Erythroblast (primary cell): ENCODE data around the gene MAPK1.
"Not testable (repeated sequence)": the region's sequence is repeated elsewhere in the genome, so short reads cannot be mapped to it uniquely, and the experiment has no call there.

Source experiments
- DNase-seq, 2 experiments: peaks; one replicate each; lab custom pipeline; 2025; lab: John Stamatoyannopoulos, UW
- GATA1 ChIP-seq: IDR thresholded peaks from 2 replicates; pipeline ENCODE4 v1.6.1; 2011; ENCODE audit warnings: low read depth, mild to moderate bottlenecking, control low read depth, low read length, moderate library complexity
- POLR2A ChIP-seq: IDR thresholded peaks from 2 replicates; pipeline ENCODE4 v1.6.1; 2011; ENCODE audit warnings: mild to moderate bottlenecking, low read length

The MAPK1 gene

DNA sequence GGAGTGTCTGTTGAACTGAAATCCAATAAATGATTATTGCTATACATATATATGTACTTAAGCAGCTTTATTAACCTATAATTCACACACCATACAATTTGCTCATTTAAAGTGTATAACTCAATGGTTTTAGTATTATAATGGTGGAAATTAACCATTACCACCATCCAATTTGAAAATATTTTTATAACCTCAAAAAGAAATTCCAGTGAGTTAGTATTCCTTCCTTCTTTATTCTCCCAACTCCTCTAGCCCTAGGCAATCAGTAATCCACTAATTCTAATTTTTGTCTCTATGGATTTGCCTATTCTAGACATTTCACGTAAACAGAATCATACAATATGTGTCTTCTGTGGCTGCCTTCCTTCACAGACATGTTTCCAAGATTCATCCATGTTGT, 64.8 kb downstream of the MAPK1 start:
- DNase-seq, result no peak
- TF ChIP-seq POLR2A (no peak), GATA1 (no peak)

DNA sequence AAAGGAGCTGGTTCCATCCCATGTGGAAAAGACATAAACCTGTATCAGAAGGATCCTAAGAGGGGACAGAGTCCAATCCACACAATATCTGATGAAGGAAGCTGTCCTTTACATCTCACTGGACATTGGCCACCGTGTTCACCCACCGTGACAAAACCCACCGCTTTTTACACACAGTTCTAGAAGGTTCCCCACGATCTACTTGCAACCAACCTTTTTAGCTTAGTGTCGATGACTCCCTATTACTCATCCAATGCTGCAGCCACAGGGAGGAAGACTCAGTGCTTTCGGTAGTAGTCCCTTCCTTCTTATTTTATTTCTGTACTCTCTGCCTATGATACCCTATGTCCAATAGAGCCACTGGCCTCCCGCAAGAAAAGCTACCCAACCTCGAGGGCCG, 65.4 kb downstream of the MAPK1 start:
- no peak for DNase-seq
- no peak for TF ChIP-seq GATA1
- no peak for TF ChIP-seq POLR2A

DNA sequence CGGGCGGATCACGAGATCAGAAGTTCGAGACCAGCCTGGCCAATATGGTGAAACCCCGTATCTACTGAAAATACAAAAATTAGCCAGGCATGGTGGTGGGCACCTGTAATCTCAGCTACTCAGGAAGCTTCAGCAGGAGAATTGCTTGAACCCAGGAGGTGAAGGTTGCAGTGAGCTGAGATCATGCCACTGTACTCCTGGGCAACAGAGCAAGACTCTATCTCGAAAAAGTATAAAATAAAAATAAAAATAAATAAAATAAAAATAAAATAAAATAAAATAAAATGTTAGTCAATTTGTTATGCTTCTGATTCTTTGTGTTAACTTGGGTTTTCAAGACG, 66.2 kb downstream of the MAPK1 start:
- DNase-seq, result not testable (repeated sequence)

DNA sequence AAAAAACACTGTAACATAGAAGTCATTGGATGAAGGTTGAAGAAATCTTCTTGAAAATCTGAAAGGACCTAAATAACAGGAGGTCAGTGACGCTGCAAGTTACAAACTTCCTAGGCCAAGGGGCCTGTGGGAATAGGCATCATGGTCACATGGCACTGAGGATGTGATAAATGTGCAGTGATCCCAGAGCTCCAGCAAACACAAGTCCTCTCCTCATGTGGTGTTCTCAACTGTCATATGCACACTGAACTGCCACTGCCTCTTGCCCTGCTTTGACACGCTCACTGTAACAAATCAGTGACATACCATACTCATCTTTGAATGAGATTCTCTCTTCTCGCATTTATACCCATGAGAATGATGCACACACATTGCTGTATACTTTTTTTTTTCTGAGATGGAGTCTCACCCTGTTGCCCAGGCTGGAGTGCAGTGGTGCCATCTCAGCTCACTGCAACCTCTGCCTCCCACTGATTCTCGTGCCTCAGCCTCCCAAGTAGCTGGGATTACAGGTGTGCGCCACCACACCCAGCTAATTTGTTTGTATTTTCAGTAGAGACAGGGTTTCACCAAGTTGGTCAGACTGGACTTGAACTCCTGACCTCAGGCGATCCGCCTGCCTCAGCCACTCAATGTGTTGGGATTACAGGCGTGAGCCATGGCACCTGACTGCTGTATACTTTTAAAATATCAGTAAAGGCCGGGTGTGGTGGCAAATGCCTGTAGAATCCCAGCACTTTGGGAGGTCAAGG, 66.7 kb downstream of the MAPK1 start:
- TF ChIP-seq GATA1 (no peak), POLR2A (no peak)
- no peak for DNase-seq

DNA sequence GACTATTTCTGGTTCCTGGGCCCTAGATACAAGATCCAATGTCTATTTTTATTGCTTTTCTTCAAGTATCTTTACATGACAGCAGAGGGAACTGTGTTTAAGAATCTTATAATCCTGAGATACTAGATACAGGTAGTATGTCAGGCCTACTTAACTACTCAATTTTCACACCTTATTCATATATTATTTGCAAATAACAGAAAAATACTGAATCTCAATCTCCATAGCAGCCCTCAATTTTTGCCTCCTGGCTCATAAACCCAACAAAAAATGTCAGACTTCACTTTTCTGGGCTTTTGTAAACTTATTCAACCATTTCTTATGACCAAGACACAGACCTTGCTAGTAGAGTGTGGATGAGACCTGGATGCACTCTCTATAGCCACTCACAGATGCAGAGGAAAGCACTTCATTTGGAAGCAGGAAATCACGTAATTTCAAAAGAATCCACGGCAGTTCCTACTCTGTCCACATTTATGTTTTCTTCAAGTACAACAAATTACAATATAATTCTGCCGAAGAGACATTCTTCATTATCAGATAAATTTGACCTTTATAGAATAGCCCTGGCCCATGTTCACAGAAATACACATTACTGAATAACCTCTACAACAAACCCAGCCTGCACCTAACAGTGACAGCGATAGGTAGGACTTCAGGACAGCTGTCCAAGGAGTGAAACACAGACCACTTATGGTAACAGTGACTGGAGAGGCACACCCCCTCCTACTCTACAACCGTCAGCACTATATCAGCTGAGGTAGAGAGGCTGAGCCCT, 69.8 kb downstream of the MAPK1 start:
- TF ChIP-seq POLR2A (no peak), GATA1 (no peak)
- no peak for DNase-seq

DNA sequence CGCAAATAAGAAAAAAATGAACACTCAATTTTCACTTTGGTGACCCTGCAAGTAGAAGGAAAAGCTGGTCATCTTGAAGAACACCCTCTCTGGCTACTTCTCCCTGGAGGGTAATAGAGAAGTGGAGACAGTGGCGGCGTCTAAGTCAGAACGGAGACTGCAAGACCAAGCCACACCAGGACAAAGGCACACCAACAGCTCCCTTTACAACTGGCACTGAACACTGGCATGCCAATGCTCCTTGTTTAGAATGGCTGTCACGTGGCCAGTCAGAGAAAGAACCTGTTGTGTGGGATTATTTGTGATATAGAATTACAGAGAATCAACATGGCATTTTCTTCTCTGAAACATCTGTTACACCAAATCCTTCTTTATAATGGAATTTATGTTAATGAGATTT, 70.6 kb downstream of the MAPK1 start:
- no peak for DNase-seq

DNA sequence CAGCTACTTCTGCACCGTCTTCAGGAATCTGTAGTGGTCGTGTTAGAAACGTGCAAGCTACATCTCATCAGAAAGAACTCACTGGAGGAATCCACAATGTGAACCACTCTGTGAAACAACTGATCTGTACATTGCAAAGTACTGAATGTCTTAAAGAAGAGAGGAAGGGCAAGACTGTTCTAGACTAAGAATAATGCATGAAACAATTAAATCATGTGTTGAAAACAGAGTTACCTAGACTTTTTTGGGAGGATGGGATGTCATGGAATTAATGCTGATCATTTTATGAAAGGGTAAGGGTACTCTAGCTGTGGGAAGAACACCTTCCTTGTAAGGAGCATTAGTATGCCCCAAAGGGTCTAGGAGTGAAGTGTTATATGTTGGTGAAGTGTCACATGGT, 71.2 kb downstream of the MAPK1 start:
- TF ChIP-seq GATA1 (no peak), POLR2A (no peak)
- no peak for DNase-seq

More for the DNA sequence above, 70.6 kb downstream of the MAPK1 start:
- TF ChIP-seq POLR2A (no peak), GATA1 (no peak)

DNA sequence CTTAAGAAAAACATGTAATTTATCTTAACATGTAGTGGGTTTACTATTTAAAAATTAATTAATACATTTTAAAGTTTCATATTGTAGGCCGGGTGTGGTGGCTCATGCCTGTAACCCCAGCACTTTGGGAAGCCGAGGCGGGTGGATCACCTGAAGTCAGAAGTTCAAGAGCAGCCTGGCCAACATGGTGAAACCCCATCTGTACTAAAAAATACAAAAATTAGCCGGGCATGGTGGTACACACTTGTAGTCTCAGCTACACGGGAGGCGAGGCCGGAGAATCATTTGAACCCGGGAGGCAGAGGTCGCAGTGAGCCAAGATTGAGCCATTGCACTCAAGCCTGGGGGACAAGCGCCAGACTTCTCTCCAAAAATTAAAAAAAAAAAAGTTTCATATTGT, 73.7 kb downstream of the MAPK1 start:
- DNase-seq, result not testable (repeated sequence)

DNA sequence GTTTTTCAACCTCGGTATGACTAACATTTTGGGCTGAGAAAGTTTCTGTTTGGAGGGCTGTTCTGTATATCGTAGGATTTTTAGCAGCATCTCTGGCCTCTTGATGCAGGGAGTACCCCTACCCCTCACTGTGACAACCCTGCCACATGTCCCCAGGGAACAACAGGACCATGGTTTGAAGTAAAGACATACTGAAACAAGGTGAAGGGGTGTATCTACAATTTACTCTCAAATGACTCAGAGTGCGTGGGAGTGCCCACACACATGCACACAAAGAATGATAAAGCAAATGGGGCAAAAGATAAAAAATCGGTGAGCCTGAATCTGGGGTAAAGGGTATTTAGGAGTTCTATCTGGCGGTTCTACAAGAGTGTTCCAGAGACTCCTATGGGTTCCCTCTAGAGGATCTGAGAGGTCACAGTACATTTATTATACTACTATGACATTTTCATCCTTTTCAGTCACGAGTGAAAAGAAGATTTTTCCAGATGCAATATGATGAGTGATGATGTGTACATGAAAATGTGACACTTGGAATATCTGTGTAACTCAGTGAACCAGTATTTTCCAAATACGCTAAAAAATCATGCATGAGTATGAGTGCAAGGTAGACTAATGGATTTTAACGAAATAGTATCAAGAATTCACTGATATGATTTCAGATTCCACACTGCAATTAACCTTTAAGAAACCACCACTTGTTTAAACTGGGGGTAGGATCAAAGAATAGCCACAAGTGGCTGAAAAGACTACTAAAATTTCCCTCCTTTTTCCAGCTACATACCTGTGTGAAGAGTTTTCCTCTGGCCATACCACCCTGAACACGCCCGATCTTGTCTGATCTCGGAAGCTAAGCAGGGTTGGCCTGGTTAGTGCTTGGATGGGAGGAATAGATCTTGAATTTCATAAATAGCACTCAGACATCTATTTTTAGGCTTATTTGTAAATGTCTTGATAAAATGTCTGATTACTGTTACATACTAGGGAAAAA, 75.5 kb downstream of the MAPK1 start:
- TF ChIP-seq POLR2A, result no peak
- no peak for TF ChIP-seq GATA1
- DNase-seq, result peak; percentile 77 to 86

DNA sequence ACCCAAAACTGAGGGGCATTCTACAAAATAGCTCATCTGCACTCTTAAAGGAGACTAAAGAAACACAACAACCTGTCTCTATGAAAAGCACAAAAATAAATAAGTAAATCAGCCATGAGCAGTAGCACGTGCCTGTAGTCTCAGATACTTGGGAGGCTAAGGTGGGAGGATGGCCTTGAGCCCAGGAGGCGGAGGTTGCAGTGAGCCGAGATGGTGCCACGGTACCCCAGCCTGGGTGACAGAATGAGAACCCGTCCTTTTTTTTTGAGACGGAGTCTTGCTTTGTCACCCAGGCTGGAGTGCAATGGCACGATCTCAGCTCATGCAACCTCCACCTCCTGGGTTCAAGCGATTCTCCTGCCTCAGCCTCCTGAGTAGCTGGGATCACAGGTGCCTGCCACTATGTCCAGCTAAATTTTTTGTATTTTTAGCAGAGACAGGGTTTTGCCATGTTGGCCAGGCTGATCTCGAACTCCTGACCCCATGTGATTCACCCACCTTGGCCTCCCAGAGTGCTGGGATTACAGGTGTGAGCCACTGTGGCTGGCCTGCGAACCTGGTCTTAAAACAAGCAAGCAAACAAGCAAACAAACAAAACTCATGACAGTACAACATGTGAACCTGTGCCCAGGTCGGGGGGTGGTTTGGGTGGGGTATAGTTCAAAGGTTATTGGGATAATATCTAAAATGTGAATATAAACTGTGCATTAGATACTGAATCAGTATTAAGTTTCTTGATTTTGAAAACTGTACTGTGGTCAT, 76.4 kb downstream of the MAPK1 start:
- DNase-seq, result not testable (repeated sequence)

DNA sequence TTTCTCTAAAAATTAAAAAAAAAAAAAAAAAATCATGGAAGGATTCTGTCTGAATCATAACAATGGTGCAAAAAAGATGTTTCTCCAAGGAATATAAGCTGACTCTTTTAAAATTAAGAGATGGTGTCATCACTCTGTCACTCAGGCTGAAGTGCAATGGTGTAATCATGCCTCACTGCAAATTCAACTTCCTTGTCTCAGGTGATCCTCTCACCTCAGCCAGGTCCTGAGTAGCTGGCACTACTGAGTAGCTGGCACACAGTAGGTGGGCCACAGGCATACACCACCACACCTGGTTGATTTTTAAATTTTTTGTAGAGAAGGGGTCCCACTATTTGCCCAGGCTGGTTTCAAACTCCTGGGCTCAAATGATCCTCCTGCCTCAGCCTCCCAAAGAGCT, 77.1 kb downstream of the MAPK1 start:
- TF ChIP-seq GATA1, result no peak
- TF ChIP-seq POLR2A, result no peak
- no peak for DNase-seq

DNA sequence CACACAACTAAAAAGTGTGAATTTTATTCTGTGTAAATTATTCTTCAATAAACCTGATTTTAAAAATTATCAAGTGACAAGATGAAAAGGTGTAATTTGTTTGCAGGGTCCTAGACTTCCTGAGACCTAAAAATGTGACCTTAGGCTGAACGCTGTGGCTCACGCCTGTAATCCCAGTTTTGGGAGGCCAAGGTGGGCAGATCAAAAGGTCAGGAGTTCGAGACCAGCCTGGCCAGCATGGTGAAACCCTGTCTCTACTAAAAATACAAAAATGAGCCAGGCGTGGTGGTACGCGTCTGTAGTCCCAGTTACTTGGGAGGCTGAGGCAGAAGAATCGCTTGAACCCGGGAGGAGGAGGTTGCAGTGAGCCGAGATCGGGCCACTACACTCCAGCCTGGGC, 79.9 kb downstream of the MAPK1 start:
- DNase-seq, result not testable (repeated sequence)

DNA sequence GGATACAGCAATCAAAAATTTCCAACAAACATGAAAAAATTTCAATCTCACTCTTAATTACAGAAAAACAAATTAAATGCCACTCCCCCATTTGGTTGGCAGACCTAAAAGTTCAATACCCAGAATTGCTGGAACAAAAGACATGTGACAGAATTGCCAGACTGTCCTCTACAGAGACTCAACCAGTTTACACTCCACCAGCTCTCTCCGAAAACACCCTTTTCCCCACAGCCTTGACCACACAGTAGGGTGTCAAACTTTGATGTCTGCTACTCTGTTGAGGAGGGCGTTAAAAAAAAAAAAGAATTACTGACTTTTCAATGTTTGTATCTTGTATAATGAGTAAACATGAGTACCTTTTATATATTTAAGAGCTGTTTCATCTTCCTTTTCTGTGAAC, 87.2 kb downstream of the MAPK1 start:
- TF ChIP-seq POLR2A (no peak), GATA1 (no peak)
- DNase-seq, result no peak

DNA sequence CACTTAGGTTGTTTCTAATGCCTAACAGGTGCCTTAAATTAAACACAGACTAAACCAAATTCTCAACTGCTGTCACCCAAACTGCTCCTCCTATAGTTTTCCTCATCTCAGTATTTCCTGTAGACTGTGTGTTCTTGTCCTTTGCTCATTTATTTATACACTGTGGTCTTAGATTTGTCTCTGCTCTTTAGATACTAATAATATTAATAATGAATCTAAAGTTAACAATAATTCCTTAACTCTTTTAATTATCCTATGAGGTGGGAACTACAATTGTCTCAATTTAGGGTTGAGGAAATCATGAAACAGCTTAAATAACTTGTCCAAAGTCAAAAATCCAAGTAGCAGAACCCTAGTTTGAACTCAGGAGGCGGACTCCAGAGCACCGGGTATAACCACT, 88.0 kb downstream of the MAPK1 start:
- no peak for TF ChIP-seq POLR2A

More for the DNA sequence above, 88.0 kb downstream of the MAPK1 start:
- no peak for DNase-seq
